ENCODE measurements around the gene CTAG1A. TPM values are rescaled to one million over a fixed set of nuclear protein-coding genes. Genes with fewer than 3 reads are reported as not detected.
A peak's percentile ranks its signal among the peaks of the same experiment; 100 is the strongest.

CTAG1A gene
- total and polyA plus RNA-seq, 2 experiments from 2014 or later: not detected

DNA sequence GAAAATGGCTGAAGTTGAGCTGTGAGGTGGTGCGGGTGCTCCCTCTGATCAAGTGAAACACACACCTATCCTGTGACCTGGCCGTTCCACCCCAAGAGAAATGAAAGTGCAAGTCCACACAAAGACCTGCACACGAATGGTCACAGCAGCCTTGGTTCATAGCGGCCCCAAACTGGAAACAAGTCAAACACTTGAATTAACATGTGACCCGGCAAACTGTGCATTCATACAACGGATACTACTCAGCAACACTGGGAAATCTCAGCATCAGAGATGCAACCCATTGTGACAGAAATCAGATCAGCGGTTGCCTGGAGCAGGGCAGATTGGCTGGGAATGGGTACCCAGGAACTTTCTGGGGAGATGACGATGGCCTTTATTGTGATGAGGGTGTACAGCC, 45.9 kb upstream of the CTAG1A start:
- TF ChIP-seq EZH2 (IDR thresholded peaks at IDR 0.05; ENCODE audit: low read depth, unreplicated experiment) (no peak), ZNF114 (CRISPR knock-in tag; IDR thresholded peaks at IDR 0.05) (no peak), CREB1 (CRISPR knock-in tag; IDR thresholded peaks at IDR 0.05; ENCODE audit: low read depth) (no peak), EZH2phosphoT487 (IDR thresholded peaks at IDR 0.05; ENCODE audit: unreplicated experiment) (no peak), ZNF462 (CRISPR knock-in tag; IDR thresholded peaks at IDR 0.05) (no peak), ETS1 (IDR thresholded peaks at IDR 0.05) (no peak), REST (IDR thresholded peaks at IDR 0.05; ENCODE audit: unreplicated experiment) (no peak), POLR2AphosphoS5 (IDR thresholded peaks at IDR 0.05; ENCODE audit: low read depth) (no peak), ZNF331 (CRISPR knock-in tag; IDR thresholded peaks at IDR 0.05; ENCODE audit: low read depth) (no peak), JUNB (IDR thresholded peaks at IDR 0.05; ENCODE audit: unreplicated experiment) (no peak), NANOG (IDR thresholded peaks at IDR 0.05; ENCODE audit: borderline replicate concordance) (no peak), STAT1 (IDR thresholded peaks at IDR 0.05; ENCODE audit: unreplicated experiment) (no peak)
- TF ChIP-seq, protein P1, sequence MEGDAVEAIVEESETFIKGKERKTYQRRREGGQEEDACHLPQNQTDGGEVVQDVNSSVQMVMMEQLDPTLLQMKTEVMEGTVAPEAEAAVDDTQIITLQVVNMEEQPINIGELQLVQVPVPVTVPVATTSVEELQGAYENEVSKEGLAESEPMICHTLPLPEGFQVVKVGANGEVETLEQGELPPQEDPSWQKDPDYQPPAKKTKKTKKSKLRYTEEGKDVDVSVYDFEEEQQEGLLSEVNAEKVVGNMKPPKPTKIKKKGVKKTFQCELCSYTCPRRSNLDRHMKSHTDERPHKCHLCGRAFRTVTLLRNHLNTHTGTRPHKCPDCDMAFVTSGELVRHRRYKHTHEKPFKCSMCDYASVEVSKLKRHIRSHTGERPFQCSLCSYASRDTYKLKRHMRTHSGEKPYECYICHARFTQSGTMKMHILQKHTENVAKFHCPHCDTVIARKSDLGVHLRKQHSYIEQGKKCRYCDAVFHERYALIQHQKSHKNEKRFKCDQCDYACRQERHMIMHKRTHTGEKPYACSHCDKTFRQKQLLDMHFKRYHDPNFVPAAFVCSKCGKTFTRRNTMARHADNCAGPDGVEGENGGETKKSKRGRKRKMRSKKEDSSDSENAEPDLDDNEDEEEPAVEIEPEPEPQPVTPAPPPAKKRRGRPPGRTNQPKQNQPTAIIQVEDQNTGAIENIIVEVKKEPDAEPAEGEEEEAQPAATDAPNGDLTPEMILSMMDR (conservative IDR thresholded peaks at IDR 0.05; ENCODE audit: low read depth in 2 of 2): no peak
- no peaks in the 10 kb centered on the region for H4K20me1 ChIP-seq (replicated peaks; ENCODE audit: insufficient read depth)
- Mint-ChIP-seq H3K27me3 (ENCODE audit: insufficient read depth, low read depth, poor library complexity) (peaks cover 2% of the 10 kb centered on the region), H3K36me3 (ENCODE audit: low read depth) (peaks cover 23% of the 10 kb centered on the region), H3K4me1 (no peaks in the 10 kb centered on the region), H3K27ac (0 out of 2 replicates have a peak overlapping the region, but pooled peaks have one; percentile 59), H3K9me3 (no peaks in the 10 kb centered on the region), H3K4me3 (no peak overlapping the region)
- ATAC-seq: no peak
- no peak overlapping the region for H3K4me3 ChIP-seq
- no peaks in the 10 kb centered on the region for H3K27me3 ChIP-seq (ENCODE audit: insufficient read depth)
- no peak overlapping the region for H3K4me2 ChIP-seq
- no peaks in the 10 kb centered on the region for H3K36me3 ChIP-seq (ENCODE audit: insufficient read depth)
- H2AFZ ChIP-seq: no peak overlapping the region
- no peak for DNase-seq (ENCODE audit: low spot score)
- H3K79me2 ChIP-seq (replicated peaks; ENCODE audit: insufficient read depth): no peaks in the 10 kb centered on the region
- H3K27ac ChIP-seq (ENCODE audit: low read depth): no peak overlapping the region
- H3F3A ChIP-seq (replicated peaks; ENCODE audit: low read depth): no peaks in the 10 kb centered on the region
- H3K9me2 ChIP-seq (ENCODE audit: insufficient read depth): no peaks in the 10 kb centered on the region
- no peaks in the 10 kb centered on the region for H3K4me1 ChIP-seq (ENCODE audit: insufficient read depth)

Measured in GM23338 (cell line).